ENCODE measurements around the gene IL15.
"Not testable (repeated sequence)": the region's sequence is repeated elsewhere in the genome, so short reads cannot be mapped to it uniquely, and the experiment has no call there.

The IL15 gene

DNA sequence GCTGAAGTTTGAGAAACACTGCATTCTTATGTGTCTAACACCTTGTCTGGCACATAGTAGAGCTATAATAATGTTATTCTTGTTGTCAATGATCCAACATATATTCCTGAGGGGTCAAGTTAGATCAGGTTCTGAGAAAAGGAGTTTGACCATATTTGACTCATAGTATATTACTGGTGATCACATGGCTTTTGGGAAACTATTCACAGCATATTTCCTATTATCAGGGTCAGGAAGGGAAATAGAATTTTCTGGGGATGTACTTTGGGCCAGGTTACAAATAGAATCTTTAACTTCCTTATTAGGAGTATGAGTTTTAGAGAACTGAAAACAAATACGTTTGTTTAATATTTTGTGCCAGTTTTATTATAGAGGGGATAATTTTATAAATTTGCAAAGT is 11.6 kb downstream of the IL15 start:
- no peak for DNase-seq (ENCODE audit: low read depth)

DNA sequence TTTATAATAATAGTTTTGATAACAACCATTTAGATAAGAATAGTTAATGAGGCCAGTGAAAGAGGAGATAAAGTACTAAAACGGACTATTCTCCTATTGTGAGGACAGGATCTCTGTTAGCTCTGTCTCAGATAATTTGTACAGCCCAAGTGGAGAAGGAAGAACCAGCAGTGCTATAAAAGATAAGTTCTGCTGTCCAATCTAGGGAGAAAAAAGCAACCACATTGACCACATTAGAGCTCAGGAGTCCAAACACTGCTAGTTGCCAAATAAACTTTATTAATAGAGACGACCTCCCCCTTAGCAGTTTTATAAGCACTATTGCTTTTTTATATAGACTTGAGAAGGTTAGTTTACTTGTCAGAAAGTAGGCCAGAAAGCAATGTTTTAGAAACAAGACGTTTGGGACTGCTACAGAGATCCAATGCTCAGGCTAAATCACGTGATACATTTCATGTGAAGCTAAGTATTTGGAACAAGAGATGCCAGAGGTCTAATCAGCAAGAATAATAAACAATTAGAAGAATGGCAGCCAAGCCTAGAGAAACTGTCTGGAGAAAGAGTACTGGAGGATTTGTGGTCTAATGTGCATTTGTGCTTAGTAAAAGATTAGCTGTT is 15.9 kb downstream of the IL15 start:
- DNase-seq (ENCODE audit: low read depth): no peak

DNA sequence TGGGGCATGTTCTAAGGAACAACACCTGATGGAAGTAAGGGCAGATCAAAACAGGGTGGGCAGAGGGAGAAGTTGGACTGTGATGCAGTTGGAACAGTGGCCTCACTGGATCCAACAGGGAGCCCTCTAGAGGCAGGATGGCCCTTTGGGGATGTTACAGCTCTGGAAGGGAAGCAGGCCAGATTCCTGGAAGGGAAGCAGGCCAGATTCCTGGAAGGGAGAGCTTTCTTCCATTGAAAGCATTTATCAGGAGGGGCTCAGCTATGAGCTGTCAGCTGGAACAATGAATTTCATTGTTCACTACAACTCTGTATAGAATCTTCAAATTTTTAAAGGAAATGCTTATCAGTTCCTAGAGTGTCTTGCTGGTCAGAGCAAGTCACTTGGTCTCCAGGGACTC is 17.7 kb downstream of the IL15 start:
- no peak for DNase-seq (ENCODE audit: low read depth)

DNA sequence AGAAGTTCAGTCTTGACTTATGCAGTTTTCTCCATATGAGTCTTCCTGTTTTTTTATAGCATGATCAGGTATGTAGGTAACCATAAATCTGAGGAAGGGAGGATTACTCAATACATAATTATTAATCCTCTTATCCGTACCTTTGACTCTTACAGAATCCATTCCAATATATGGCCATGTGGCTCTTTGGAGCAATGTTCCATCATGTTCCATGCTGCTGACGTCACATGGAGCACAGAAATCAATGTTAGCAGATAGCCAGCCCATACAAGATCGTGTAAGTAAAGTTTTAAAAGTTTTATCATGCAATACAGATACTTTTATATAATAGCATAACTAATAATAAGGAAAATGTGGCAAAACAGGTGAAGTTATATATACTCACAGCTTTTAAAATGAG is 19.6 kb downstream of the IL15 start:
- no peak for DNase-seq (ENCODE audit: low read depth)

DNA sequence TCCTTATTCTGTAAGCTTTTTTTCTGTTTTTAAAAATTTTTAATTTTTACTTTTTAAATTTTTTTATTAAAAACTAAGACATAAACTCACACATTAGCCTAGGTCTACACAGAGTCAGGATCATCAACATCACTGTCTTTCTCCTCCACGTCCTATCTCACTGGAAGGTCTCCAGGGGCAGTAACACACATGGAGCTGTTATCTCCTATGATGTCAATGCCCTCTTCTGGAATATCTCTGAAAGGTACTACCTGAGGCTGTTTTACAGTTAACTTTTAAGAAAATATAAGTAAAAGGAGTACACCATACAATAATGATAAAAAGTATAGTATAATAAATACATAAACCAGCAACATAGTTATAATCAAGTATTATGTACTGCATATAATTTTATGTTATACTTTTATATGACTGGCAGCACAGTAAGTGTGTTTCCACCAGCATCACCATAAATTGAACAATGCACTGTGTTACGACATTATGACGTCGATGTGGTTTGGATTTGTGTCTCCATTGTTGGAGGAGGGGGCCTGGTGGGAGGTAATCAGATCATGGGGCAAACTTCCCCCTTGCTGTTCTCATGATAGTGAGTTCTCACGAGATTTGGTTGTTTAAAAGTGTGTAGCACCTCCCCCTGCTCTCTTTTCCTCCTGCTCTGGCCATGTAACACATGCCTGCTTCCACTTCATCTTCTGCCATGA is 21.3 kb downstream of the IL15 start:
- no peak for DNase-seq (ENCODE audit: low read depth)

GRCh38 chr4:141658309-141658708 is 21.9 kb downstream of the IL15 start:
- DNase-seq (ENCODE audit: low read depth): no peak

DNA sequence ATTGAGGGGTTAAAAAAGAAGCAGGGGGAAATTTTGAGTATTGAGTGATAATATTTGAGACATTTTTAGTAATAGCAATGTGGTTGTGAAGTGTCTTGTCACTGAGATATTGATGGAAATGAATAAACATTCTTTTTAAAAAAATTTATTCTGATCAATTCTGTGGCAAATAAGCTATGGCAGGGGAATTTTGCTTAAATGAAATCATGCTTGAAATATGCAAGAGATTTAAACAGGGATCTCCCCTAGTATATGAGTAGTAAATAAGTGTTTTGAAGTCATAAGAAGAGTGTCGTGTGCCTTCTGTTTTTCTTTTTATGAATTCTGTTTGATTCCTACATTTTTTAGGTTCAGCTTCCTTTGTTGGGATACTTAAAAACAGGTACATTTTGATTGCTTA is 23.2 kb downstream of the IL15 start:
- DNase-seq (ENCODE audit: low read depth): no peak

DNA sequence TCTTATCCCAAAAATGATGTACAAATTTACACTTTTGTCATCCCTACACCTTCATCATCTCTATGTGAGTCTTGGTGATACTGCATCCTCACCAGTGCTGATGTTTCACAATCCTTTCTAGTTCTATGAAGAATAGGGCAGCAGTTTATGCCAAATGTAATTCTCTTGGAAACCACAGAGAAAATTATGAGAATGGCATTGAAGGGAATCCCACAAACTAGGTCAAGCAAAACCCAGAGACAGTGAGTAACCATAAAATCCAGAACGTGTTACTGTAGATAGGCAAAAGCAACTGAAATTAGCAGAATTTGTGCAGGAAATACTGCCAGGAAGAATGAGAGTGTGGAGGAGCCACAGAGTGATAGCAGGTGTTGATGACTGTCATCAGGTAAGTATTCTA is 24.5 kb downstream of the IL15 start:
- no peak for DNase-seq (ENCODE audit: low read depth)

- DNase-seq (ENCODE audit: low read depth): no peak
Measured at GRCh38 chr4:141668200-141668910, 32.0 kb downstream of the IL15 start.

DNA sequence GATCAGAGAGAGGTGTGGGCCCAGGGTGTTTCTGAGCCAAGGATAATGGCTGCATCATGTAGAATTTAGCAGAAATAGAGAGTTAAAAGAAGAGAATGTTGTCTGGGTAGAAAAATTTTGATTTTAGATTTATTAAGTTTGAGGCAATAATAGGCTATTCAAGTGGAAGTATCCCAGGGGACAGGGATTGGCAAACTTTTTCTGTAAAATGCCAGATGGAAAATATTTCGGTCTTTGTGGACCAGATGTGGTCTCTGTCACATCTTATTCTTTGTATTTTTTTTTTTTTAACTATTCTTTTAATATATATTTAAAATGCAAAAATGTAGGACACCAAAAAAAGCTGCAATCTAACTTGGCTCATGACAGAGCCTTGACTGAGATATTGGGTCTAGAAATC is 33.1 kb downstream of the IL15 start:
- no peak for DNase-seq (ENCODE audit: low read depth)

- DNase-seq (ENCODE audit: low read depth): no peak
Measured at GRCh38 chr4:141675384-141675783, 39.0 kb downstream of the IL15 start.

DNA sequence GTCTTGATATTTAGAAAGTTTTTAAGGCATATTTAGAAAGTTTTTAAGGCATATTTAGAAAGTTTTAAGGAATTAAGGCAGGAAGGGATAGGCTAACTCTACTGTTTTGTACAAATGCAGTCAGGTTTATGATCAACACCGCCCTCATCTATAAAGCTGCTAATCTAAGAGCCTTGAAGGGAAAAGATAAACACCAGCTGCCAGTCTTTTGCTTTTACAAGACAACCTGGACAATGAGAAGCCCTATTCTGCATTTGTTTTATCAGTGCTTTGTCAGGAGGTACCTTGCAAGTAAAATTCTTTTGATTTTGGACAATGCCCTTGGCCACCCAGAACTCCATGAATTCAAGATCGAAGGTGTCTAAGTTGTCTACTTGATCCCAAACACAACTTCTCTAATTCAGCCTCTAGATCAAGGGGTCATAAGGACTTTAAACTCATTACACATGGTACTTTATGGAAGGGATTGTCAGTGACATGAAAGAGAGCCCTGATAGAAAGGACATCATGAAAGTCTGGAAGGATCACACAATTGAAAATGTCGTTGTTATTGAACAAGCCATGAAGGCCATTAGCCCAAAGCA is 39.8 kb downstream of the IL15 start:
- DNase-seq (ENCODE audit: low read depth): no peak

- DNase-seq (ENCODE audit: low read depth): no peak
Measured at GRCh38 chr4:141680060-141680459, 43.7 kb downstream of the IL15 start.

GRCh38 chr4:141684785-141685184 is 48.4 kb downstream of the IL15 start:
- no peak for DNase-seq (ENCODE audit: low read depth)

DNA sequence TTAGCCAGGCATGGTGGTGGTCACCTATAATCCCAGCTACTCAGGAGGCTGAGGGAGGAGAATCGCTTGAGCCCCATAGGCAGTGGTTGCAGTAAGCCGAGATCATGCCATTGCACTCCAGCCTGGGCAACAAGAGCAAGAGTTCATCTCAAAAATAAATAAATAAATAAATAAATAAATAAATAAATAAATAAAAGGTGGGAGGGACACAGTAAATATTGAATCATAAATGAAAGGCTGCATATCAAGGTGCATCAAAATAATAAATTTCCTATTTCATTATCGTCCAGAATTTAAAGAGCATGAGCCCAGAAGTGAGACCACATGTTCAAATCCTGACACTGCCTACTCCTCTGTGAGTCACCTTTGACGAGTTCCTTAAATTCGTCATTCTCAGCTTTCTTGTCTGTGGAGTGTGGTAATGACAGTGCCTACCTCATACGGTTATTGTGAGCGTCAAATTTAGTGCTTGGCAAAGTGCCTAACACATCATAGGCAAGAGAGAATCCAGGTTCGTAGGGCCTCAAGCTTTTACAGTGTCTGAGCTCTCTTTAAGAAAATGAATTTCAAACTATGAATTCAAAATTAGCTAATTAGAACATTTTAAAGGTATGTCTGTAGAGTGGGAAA is 49.9 kb downstream of the IL15 start:
- no peak for DNase-seq (ENCODE audit: low read depth)

DNA sequence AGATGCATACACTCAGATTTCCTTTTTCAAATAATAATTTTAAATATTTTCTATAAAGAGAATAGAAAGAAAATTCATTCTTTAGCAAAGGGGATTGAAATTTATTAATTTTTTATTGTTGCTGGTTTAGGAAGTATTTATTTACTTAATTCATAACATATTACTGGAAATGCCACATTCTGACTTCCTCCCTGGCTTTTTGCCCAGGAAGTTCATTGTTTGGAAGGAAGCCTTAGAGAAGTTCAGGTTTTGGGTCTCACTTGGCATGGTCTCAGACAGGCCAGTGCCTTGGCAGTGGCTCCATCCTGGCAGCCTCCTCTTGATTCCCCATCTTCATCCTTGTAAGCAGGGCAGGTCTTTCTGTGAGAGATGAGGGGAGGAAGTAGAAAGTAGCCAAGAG is 50.5 kb downstream of the IL15 start:
- no peak for DNase-seq (ENCODE audit: low read depth)

- DNase-seq (ENCODE audit: low read depth): not testable (repeated sequence)
Measured at GRCh38 chr4:141689726-141690296, 53.4 kb downstream of the IL15 start.

- DNase-seq (ENCODE audit: low read depth): not testable (repeated sequence)
Measured at GRCh38 chr4:141691247-141691646, 54.9 kb downstream of the IL15 start.

DNA sequence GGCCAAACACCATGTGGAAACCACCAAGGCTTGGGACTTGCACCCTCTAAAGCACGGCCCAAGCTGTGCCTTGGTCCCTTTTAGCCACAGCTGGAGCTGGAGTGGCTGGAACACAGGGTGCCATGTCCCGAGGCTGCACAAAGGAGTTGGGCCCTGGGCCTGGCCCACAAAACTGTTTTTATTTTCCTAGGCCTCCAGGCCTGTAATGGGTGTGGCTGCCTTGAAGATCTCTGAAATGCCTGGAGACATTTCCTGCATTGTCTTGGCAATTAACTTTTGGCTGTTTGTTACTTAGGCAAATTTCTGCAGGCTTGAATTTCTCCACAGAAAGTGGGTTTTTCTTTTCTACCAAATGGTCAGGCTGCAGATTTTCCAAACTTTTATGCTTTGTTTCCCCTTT is 55.7 kb downstream of the IL15 start:
- DNase-seq (ENCODE audit: low read depth): no peak

DNA sequence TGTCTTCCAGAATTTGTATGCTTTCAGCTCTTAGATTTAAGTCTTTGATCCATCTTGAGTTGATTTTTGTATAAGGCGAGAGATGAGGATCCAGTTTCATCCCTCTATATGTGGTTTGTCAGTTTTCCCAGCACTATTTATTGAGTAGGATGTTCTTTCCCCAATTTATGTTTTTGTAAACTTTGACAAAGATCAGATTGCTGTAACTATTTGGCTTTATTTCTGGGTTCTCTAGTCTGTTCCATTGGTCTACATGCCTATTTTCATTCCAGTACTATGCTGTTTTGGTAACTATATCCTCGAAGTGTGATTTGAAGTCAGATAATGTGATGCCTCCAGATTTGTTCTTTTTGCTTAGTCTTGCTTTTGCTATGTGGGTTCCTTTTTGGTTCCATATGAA is 60.7 kb downstream of the IL15 start:
- DNase-seq (ENCODE audit: low read depth): no peak

GRCh38 chr4:141702472-141703182 is 66.2 kb downstream of the IL15 start:
- no peak for DNase-seq (ENCODE audit: low read depth)

DNA sequence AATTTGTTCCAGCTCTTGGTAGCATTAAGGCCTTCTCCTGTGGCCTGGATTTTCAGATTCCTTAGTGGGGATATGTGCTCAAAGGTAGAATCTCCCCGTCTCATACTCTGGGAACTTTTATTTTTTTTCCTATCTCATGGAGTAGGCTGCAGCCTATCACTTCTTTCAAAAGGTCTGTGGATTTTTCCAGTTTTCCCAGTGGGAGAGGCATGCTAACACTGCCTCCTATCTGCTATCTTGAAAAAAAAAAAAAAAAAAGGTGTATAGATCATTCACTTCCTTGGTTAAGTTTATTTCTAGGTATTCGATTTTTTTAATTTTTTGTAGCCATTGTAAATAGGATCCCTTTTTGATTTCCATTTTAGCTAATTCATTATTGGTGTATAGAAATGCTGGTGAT is 67.1 kb downstream of the IL15 start:
- no peak for DNase-seq (ENCODE audit: low read depth)
